OCI-LY1 (cell line): ENCODE results near the gene TCERG1L.

Experiments used
- H2AFZ ChIP-seq: fragments of 200-600 bp; sonication (generic), shearing (Covaris generic); 2 replicates; pipeline ENCODE4 v1.6.0; 2014; ENCODE audit warnings: antibody characterized with exemption, mild to moderate bottlenecking, low read length
- H3F3A ChIP-seq: fragments of 200-600 bp; sonication (generic), shearing (Covaris generic); 2 replicates; pipeline ENCODE4 v1.6.0; 2014; ENCODE audit warnings: mild to moderate bottlenecking, antibody characterized with exemption, low read length, moderate library complexity; ENCODE audit not compliant: insufficient read depth
- H3K27ac ChIP-seq: fragments of 200-600 bp; sonication (generic); 2 replicates; pipeline ENCODE4 v1.5.1; 2014; ENCODE audit warnings: low read length, mixed run types, mild to moderate bottlenecking, low read depth; ENCODE audit not compliant: poor library complexity, severe bottlenecking
- H3K27me3 ChIP-seq: fragments of 200-600 bp; sonication (generic); 2 replicates; pipeline ENCODE4 v1.6.0; 2014; ENCODE audit warnings: antibody characterized with exemption, mild to moderate bottlenecking, low read length, moderate library complexity; ENCODE audit not compliant: insufficient read depth
- H3K36me3 ChIP-seq: fragments of 200-600 bp; sonication (generic); 2 replicates; pipeline ENCODE4 v1.6.1; 2014; ENCODE audit warnings: mild to moderate bottlenecking, antibody characterized with exemption, low read length, moderate library complexity, mixed read lengths; ENCODE audit not compliant: insufficient read depth
- H3K4me1 ChIP-seq: fragments of 200-600 bp; sonication (generic); 2 replicates; pipeline ENCODE4 v1.5.1; 2014; ENCODE audit warnings: mild to moderate bottlenecking, low read length, moderate library complexity; ENCODE audit not compliant: insufficient read depth, severe bottlenecking
- H3K4me2 ChIP-seq: fragments of 200-600 bp; sonication (generic), shearing (Covaris generic); 2 replicates; pipeline ENCODE4 v1.6.1; 2014; ENCODE audit warnings: low read length
- H3K4me3 ChIP-seq: fragments of 200-600 bp; sonication (generic); 2 replicates; pipeline ENCODE4 v1.5.1; 2014; ENCODE audit warnings: low read length, low read depth, mild to moderate bottlenecking, mixed read lengths; ENCODE audit not compliant: poor library complexity, severe bottlenecking
- H3K79me2 ChIP-seq: fragments of 200-600 bp; shearing (Covaris generic); 2 replicates; pipeline ENCODE4 v1.6.1; 2016; ENCODE audit warnings: mixed run types, low read length, mixed read lengths; ENCODE audit not compliant: insufficient read depth
- H3K9ac ChIP-seq: fragments of 200-600 bp; sonication (generic), shearing (Covaris generic); 2 replicates; pipeline ENCODE4 v1.6.1; 2014; ENCODE audit warnings: mild to moderate bottlenecking, low read length, mixed read lengths
- H3K9me2 ChIP-seq: fragments of 200-600 bp; sonication (generic), shearing (Covaris generic); 2 replicates; pipeline ENCODE4 v1.6.1; 2014; ENCODE audit warnings: low read depth, mild to moderate bottlenecking, low read length, mixed read lengths
- H3K9me3 ChIP-seq: fragments of 200-600 bp; shearing (Covaris generic); 2 replicates; pipeline ENCODE4 v1.6.1; 2014; ENCODE audit warnings: low read length, mixed read lengths
- H4K20me1 ChIP-seq: fragments of 200-600 bp; sonication (generic), shearing (Covaris generic); 2 replicates; pipeline ENCODE4 v1.6.0; 2016; ENCODE audit warnings: mild to moderate bottlenecking, low read length; ENCODE audit not compliant: insufficient read depth
- CTCF ChIP-seq: fragments of 200-600 bp; sonication (generic), shearing (Covaris generic); IDR thresholded peaks from 2 replicates; pipeline ENCODE4 v1.5.1; 2017; ENCODE audit warnings: mild to moderate bottlenecking, antibody characterized with exemption, low read length, moderate library complexity, mixed read lengths
- EZH2 ChIP-seq: fragments of 200-600 bp; sonication (generic), shearing (Covaris generic); IDR thresholded peaks from 2 replicates; pipeline ENCODE4 v1.8.0; 2017; ENCODE audit warnings: borderline replicate concordance, mixed run types, mild to moderate bottlenecking, antibody characterized with exemption, low read length, moderate library complexity, mixed read lengths

The TCERG1L gene

GRCh38 chr10:131248376-131249165, 63.0 kb downstream of the TCERG1L start:
- no peaks in the 10 kb centered on the region for H4K20me1 ChIP-seq
- H3K4me2 ChIP-seq, result no peak overlapping the region
- H3K9ac ChIP-seq, result no peak overlapping the region
- H3K9me3 ChIP-seq, result no peaks in the 10 kb centered on the region
- no peaks in the 10 kb centered on the region for H3K36me3 ChIP-seq
- no peaks in the 10 kb centered on the region for H3K27me3 ChIP-seq
- no peak overlapping the region for H2AFZ ChIP-seq
- H3K4me1 ChIP-seq, result no peaks in the 10 kb centered on the region
- H3K79me2 ChIP-seq, result no peaks in the 10 kb centered on the region
- TF ChIP-seq EZH2 (no peak), CTCF (no peak)
- H3K9me2 ChIP-seq, result no peaks in the 10 kb centered on the region
- no peak overlapping the region for H3K4me3 ChIP-seq
- no peak overlapping the region for H3K27ac ChIP-seq
- H3F3A ChIP-seq, result no peaks in the 10 kb centered on the region

DNA sequence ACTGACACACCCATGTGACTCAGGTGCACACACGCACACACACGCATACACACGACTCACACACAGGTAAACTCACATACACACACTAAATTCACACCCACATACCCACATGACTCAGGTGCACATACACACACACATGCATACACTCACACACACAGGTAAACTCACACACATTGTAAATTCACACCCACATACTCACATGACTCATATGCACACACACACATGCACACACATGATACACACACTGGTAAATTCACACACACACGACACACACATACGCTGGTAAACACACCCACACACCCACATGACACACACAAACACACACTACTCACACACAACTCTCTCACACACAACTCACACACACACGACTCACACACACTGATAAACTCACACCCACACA, 63.6 kb downstream of the TCERG1L start:
- Histone ChIP-seq H4K20me1 (no peaks in the 10 kb centered on the region), H3K4me2 (no peak overlapping the region), H3K36me3 (no peaks in the 10 kb centered on the region), H3K79me2 (no peaks in the 10 kb centered on the region), H3K9ac (no peak overlapping the region), H3K9me2 (no peaks in the 10 kb centered on the region), H3F3A (no peaks in the 10 kb centered on the region), H3K27ac (no peak overlapping the region), H3K27me3 (no peaks in the 10 kb centered on the region), H3K4me1 (no peaks in the 10 kb centered on the region), H3K4me3 (no peak overlapping the region), H3K9me3 (no peaks in the 10 kb centered on the region), H2AFZ (no peak overlapping the region)
- TF ChIP-seq EZH2 (no peak), CTCF (no peak)

DNA sequence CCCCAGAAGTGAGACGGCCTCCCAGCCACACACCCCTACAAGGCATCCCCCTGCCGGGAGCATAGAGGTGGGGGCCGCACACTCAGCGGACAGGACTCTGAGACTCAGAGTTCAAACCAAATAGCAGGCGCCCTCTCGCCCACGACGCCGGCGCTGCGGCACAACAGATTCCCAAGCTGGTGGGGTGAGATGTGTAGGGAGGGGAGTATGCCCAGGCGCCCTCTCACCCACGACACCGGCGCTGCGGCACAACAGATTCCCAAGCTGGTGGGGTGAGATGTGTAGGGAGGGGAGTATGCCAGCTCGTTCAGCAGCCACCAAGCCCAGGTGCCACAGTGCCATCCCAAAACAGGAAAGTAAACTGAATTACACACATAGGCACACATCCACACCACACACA, 64.7 kb downstream of the TCERG1L start:
- no peaks in the 10 kb centered on the region for H3F3A ChIP-seq
- H3K4me3 ChIP-seq, result no peak overlapping the region
- TF ChIP-seq CTCF (no peak), EZH2 (no peak)
- no peak overlapping the region for H3K27ac ChIP-seq
- no peaks in the 10 kb centered on the region for H3K9me2 ChIP-seq
- no peaks in the 10 kb centered on the region for H3K79me2 ChIP-seq
- no peak overlapping the region for H2AFZ ChIP-seq
- H3K4me1 ChIP-seq, result no peaks in the 10 kb centered on the region
- H3K9ac ChIP-seq, result no peak overlapping the region
- H4K20me1 ChIP-seq, result no peaks in the 10 kb centered on the region
- H3K4me2 ChIP-seq, result no peak overlapping the region
- no peaks in the 10 kb centered on the region for H3K36me3 ChIP-seq
- H3K27me3 ChIP-seq, result no peaks in the 10 kb centered on the region
- H3K9me3 ChIP-seq, result no peaks in the 10 kb centered on the region
